HEK293 (cell line): Measurements from ENCODE around the gene LTBP1.

Experiments used
- ZNF426 ChIP-seq: fragments of 450-650 bp; formaldehyde crosslinking; IDR thresholded peaks from 2 replicates; pipeline ENCODE4 v1.5.1; 2017; ENCODE audit warnings: missing biosample characterization, missing genetic modification characterization, mild to moderate bottlenecking, inconsistent platforms, moderate library complexity
- ZNF529 ChIP-seq: fragments of 450-650 bp; formaldehyde crosslinking; IDR thresholded peaks from 2 replicates; pipeline ENCODE4 v1.5.1; 2017; ENCODE audit warnings: missing genetic modification characterization, missing biosample characterization; ENCODE audit not compliant: insufficient replicate concordance
- ZNF747 ChIP-seq: fragments of 450-650 bp; formaldehyde crosslinking; IDR thresholded peaks from 2 replicates; pipeline ENCODE4 v1.5.1; 2016; ENCODE audit warnings: missing biosample characterization, missing genetic modification characterization
- TF ChIP-seq, protein P1 (sequence below): fragments of 450-650 bp; formaldehyde crosslinking; IDR thresholded peaks from 2 replicates; pipeline ENCODE4 v1.5.1; 2016; ENCODE audit warnings: missing biosample characterization, missing genetic modification characterization
- TF ChIP-seq, protein P2 (sequence below): fragments of 450-650 bp; formaldehyde crosslinking; IDR thresholded peaks from 2 replicates; pipeline ENCODE4 v1.5.1; 2016; ENCODE audit warnings: missing biosample characterization, missing genetic modification characterization
- TF ChIP-seq, protein P3 (sequence below): fragments of 450-650 bp; formaldehyde crosslinking; IDR thresholded peaks from 2 replicates; pipeline ENCODE4 v1.5.1; 2016; ENCODE audit warnings: missing biosample characterization, missing genetic modification characterization

DNA sequence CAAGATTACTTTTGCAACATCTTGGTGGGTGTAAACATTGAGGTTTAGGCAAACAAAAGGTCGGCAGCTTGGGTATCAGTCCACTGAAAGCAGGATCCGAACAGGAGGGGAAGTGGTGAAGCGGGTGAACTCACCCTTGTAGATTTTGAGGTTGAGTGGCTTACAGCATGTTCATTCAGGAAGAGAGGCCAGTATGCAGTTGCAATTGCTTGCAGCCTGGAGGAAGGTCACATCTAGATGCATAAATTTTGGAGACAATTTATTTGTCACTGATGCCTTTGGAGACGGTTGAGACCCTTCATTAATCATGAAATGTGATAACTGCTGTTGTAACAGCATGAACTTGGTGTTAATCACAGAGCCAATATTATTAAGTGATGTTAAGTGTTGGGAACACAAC lies 131.1 kb downstream of the LTBP1 start:
- TF ChIP-seq, protein P1, sequence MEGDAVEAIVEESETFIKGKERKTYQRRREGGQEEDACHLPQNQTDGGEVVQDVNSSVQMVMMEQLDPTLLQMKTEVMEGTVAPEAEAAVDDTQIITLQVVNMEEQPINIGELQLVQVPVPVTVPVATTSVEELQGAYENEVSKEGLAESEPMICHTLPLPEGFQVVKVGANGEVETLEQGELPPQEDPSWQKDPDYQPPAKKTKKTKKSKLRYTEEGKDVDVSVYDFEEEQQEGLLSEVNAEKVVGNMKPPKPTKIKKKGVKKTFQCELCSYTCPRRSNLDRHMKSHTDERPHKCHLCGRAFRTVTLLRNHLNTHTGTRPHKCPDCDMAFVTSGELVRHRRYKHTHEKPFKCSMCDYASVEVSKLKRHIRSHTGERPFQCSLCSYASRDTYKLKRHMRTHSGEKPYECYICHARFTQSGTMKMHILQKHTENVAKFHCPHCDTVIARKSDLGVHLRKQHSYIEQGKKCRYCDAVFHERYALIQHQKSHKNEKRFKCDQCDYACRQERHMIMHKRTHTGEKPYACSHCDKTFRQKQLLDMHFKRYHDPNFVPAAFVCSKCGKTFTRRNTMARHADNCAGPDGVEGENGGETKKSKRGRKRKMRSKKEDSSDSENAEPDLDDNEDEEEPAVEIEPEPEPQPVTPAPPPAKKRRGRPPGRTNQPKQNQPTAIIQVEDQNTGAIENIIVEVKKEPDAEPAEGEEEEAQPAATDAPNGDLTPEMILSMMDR (tag by site-specific recombination) = no peak
- no peak for TF ChIP-seq ZNF747 (tag by site-specific recombination)
- TF ChIP-seq, protein P2, sequence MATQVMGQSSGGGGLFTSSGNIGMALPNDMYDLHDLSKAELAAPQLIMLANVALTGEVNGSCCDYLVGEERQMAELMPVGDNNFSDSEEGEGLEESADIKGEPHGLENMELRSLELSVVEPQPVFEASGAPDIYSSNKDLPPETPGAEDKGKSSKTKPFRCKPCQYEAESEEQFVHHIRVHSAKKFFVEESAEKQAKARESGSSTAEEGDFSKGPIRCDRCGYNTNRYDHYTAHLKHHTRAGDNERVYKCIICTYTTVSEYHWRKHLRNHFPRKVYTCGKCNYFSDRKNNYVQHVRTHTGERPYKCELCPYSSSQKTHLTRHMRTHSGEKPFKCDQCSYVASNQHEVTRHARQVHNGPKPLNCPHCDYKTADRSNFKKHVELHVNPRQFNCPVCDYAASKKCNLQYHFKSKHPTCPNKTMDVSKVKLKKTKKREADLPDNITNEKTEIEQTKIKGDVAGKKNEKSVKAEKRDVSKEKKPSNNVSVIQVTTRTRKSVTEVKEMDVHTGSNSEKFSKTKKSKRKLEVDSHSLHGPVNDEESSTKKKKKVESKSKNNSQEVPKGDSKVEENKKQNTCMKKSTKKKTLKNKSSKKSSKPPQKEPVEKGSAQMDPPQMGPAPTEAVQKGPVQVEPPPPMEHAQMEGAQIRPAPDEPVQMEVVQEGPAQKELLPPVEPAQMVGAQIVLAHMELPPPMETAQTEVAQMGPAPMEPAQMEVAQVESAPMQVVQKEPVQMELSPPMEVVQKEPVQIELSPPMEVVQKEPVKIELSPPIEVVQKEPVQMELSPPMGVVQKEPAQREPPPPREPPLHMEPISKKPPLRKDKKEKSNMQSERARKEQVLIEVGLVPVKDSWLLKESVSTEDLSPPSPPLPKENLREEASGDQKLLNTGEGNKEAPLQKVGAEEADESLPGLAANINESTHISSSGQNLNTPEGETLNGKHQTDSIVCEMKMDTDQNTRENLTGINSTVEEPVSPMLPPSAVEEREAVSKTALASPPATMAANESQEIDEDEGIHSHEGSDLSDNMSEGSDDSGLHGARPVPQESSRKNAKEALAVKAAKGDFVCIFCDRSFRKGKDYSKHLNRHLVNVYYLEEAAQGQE (tag by site-specific recombination) = no peak
- no peak for TF ChIP-seq ZNF529 (tag by site-specific recombination)
- TF ChIP-seq, protein P3, sequence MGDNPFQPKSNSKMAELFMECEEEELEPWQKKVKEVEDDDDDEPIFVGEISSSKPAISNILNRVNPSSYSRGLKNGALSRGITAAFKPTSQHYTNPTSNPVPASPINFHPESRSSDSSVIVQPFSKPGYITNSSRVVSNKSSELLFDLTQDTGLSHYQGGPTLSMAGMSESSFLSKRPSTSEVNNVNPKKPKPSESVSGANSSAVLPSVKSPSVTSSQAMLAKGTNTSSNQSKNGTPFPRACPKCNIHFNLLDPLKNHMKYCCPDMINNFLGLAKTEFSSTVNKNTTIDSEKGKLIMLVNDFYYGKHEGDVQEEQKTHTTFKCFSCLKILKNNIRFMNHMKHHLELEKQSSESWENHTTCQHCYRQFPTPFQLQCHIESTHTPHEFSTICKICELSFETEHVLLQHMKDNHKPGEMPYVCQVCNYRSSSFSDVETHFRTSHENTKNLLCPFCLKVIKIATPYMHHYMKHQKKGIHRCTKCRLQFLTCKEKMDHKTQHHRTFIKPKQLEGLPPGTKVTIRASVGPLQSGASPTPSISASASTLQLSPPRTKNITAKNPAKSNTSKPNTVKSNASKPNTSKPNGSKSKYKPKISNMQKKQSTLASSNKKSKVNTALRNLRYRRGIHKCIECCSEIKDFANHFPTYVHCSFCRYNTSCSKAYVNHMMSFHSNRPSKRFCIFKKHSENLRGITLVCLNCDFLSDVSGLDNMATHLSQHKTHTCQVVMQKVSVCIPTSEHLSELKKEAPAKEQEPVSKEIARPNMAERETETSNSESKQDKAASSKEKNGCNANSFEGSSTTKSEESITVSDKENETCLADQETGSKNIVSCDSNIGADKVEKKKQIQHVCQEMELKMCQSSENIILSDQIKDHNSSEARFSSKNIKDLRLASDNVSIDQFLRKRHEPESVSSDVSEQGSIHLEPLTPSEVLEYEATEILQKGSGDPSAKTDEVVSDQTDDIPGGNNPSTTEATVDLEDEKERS (tag by site-specific recombination) = no peak
- TF ChIP-seq ZNF426 (tag by site-specific recombination) = no peak
